GM18520 (cell line): ENCODE data around the gene FGD6.
A peak's percentile ranks its signal among the peaks of the same experiment; 100 is the strongest.
"Not testable (repeated sequence)": the region's sequence is repeated elsewhere in the genome, so short reads cannot be mapped to it uniquely, and the experiment has no call there.

Source experiments
- ATAC-seq: cut with Tn5 transposase; IDR thresholded peaks from one replicate; pipeline ENCODE4 v1.9.1; 2021; ENCODE audit not compliant: unreplicated experiment

Gene FGD6

DNA sequence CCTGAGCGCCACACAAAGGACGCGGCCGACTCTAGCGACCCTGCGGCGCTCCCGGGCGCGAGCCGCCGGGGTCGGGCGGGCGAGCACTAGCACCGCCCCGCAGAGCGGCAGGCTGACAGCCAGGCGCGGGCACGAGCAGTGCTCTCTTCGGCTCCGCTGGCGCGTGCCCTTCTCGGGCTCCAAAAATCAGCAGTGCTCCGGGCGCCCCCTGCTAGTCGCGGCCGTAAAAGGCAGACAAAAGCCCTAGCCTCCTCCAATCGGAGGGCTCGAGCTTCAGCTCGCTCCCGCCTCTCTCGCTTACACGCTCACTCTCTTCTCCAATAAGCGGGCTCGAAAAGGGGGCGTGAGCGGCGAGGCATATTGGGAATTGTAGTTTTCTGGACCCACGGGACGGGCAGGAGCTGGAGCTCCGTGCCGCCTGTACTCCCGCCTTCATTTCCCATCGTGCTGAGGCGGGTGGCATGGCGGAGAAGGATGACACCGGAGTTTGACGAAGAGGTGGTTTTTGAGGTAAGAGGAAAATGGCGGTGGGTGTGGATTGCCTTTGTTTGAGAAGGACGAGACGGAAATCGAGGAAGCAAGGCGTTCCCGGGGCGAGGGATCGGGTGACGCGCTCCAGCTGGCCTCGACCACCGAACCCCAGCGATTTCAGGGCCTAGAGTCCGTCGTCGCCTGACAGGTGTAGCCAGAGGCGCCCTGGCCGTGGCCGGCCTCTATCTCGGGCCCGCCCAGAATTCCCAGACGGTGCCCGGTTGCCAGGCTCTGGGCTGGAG is at the start of gene FGD6, which contains the start of gene VEZT:
Gene FGD6, minus strand, starts transcription at position 91 of the 773 bp plus-strand sequence. CDS start 227 bp downstream, outside the sequence.
Gene VEZT, plus strand, starts transcription at position 431 of the 773 bp plus-strand sequence. Its CDS starts 44 bp downstream, at position 475.
- peak; percentile 97 for ATAC-seq

DNA sequence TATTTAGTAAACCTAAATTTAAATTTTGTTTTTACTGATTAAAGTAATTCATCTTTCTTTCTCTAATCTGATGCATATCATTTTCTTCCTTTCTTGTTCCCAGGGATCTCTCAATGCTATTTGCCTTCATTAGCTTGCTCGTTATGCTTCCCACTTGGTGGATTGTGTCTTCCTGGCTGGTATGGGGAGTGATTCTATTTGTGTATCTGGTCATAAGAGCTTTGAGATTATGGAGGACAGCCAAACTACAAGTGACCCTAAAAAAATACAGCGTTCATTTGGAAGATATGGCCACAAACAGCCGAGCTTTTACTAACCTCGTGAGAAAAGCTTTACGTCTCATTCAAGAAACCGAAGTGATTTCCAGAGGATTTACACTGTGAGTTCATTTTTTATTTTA is 49.0 kb upstream of the FGD6 start:
- ATAC-seq = no peak

DNA sequence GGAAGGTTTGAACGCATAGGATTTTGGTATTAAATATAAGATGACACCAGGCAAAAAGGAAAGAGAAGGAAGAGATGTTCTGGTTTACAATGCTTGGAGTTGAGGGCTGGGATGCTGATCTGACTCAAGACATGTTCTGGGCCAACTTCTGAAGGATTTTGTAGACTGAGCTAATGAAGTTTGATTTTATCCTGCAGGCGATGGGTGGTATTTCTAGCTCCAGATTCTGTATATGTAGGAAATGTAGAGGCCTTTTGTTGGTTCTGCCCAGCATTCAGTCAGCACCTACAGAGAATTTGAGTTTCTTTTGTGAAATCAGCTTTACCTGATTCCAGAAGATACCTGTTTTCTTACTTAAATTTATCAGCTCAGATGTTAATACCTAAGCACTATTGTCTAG is 48.5 kb upstream of the FGD6 start:
- no peak for ATAC-seq

DNA sequence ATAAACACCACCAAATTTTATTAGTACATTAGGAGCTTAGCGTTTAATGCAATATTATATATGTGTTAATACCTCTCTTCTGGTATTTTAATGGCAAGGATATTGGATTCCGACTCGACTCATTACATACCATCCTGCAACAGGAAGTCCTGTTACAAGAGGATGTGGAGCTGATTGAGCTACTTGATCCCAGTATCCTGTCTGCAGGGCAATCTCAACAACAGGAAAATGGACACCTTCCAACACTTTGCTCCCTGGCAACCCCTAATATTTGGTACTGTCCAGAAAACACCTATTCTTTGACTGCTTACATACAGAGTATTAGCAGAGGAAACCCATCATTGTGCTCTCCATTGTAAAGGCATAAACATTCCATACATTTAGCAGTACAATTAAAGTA is 45.5 kb upstream of the FGD6 start:
- no peak for ATAC-seq

DNA sequence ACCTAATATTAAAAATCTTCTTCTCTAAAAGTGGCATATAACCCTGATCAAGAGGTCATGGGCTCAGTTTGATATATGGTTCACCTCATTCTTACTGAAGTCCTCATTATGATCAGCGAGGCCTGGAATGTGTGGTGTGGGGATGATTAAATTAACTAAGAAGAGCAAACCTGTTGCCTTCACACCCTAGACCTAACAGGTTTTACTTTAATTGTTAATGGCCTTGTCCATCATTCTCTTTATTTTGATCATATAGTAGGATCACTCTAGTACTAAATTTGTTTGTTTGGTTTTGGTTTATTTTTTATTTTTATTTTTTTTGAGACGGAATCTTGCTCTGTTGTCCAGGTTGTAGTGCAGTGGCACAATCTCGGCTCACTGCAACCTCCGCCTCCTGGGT is 43.8 kb upstream of the FGD6 start:
- no peak for ATAC-seq

DNA sequence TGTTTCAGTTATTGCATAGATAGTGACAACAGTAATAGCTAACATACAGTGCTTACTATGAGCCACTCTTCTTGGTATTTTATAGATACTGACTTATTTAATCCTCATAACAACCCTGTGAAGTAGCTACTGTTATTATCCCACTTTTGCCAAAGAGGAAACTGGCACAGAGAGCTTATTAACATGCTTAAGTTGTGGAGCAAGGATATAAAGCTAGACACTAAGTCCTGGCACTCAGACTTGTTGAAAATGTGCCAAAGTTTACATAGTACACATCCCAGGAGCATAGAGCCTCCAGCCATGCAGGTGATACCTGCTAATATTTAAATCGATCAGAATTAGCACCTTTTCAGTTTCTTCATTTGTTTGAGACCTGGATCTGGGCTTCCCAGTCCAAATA is 42.1 kb upstream of the FGD6 start:
- no peak for ATAC-seq

DNA sequence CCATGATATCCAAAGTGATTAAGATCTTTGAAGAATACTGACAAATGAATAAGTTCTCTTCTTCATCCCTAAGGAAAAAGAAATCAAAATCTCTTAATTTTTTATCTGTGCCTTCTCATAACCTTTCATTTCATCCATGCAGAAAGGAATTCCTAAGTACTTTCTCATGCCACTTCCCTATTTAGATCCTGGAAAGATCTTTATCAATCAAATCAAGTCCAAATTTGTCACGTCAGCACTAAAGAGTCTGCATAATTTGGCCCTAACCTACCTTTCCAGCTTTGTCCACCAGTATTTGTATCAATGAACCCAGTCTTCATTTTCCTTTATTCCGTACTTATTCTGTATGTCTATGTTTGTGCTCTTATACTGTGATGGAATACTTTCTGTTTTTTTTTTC is 41.5 kb upstream of the FGD6 start:
- no peak for ATAC-seq

DNA sequence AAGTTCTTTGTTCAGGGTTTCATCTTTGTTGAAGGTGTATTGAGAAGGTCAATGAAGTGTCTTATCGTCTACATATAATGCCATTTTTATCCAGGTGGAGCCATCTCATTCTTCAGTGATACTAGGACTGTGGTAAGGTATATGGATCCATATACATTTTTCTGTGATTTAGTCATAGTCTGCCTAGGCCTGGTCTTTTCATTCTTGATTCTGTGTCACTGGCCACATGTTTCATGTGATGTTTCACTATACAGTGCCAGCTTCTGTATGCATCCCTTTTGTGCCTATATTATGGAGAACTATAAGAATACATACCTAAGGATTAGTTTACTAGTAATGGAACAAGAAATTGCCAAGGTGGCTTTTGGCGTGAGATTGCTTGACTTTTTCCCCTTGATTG is 40.9 kb upstream of the FGD6 start:
- no peak for ATAC-seq

DNA sequence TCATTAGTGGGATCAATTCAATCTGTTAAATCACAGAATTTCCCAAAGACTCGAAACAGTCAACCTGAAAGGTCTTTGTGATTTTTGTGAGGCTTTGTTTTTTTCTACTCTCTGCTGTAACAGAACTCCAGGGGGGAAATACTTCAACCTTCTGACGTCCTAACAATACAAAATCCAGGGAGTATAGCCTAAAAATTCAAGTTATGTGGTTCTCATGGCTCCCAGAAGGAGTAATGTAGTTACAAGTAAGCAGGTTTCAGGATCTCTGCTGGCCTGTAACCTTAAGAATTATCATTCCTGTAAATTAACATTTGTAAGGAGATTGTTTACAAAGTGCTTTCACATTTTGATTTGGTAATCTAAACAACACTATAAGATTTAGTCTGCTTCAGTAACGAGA is 40.3 kb upstream of the FGD6 start:
- ATAC-seq = no peak

DNA sequence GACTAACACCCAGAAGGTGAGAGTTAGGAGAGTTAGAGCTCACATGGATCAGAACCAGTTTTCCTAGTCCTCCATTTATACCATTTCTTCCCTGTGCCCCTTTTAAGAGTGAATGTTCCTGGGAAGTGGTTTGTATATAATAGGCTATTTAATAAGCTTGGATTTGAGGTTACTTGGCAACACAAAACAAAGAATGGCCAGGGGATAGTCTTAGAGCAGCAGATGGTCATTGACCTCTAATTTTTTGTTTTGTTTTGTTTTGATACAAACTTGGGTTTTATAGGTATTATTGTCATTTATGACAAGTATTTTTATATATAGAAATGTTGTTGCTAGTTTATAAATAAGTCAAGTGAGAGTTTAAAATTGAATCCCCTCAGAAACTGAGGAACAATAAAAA is 36.1 kb upstream of the FGD6 start:
- ATAC-seq = no peak

DNA sequence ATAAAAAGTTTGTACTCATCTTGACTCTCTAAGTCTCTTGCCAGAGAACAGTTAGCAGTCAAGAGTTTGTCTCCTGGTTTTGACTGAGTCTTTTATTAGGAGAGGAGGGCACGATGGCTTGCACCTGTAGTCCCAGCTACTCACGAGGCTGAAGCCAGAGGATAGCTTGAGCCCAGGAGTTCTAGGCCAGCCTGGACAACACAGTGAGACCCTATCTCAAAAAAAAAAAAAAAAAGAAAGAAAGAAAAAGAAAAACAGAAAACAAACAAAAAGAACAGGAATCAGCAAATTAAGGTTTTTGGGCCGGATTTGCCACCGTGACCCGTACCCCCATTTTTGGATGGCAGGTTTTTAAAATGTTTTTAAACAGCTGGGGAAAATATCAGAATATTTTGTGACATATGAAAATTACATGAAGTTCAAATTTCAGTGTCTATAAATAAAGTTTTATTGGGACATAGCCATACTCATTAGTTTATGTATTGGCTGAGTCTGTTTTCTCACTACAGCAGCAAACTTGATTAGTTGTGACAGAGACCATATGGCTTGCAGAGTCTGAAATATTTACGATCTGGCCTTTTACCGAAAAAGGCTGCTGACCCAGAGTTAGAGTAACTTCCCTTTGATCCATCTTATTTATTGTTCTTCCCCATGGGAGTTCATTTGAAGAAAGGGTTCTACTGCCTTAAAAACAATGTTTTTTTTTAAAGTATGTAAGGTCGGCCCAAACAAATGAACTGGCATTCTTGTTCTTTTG is 31.5 kb upstream of the FGD6 start:
- ATAC-seq = no peak

DNA sequence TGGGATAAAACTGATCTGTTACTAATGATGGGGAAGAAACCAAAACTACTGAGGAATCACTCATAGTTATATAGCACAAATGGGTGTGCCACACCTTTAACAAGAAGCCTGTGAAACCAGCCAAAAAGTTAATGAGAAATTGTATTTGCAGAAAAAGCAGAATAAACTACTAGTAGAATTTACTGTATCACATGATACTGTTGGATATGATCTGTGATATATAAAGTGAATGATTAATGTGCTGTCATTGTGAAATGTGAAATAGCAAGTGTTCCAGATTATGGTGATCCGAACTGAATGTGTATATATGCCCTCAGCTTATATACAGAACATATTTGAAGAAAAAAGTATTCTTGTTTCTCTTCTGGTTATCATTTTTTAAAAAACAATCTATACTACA is 30.8 kb upstream of the FGD6 start:
- ATAC-seq = no peak

DNA sequence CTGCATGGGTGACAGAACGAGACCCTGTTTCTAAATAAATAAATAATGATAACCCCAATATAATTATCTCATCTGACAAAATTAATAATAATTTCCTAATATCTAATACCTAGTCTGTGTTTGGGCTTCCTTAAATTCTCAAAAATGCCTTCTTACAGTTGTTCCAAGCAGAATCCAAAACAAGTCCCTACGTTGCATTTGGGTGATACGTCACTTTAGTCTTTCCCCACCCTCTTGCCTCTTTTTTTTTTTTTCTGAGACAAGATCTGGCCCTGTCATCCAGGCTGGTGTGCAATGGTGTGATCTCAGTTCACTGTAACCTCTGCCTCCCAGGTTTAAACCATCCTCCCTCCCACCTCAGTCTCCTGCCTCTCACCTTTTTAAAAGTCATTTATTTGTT is 27.1 kb upstream of the FGD6 start:
- no peak for ATAC-seq

DNA sequence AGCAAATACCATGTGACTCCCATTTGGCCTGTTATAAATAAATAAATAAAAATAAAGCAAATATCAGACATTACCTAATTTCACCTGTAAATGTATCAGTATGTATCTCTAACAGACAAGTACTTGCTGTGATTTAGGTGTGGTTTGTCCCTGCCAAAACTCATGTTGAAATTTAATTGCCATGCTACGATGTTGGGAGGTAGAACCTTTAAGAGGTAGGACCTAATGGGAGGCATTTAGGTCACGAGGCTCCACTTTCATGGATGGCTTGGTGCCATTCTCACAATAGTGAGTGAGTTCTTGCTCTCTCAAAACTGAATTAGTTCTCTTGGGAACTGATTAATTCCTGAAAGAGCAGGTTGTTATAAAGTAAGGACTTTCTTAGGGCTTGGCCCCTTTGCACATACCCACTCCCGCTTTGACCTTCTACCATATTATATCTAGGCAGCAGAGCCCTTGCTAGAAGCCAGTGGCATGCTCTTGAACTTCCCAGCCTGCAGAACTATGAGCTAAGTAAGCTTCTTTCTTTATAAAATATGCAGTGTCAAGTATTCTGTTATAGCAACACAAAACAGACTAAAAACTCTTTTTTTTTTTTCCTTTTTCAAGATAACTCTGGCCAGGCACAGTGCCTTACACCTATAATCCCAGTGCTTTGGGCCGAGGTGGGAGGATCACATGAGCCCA is 26.4 kb upstream of the FGD6 start:
- ATAC-seq = no peak

DNA sequence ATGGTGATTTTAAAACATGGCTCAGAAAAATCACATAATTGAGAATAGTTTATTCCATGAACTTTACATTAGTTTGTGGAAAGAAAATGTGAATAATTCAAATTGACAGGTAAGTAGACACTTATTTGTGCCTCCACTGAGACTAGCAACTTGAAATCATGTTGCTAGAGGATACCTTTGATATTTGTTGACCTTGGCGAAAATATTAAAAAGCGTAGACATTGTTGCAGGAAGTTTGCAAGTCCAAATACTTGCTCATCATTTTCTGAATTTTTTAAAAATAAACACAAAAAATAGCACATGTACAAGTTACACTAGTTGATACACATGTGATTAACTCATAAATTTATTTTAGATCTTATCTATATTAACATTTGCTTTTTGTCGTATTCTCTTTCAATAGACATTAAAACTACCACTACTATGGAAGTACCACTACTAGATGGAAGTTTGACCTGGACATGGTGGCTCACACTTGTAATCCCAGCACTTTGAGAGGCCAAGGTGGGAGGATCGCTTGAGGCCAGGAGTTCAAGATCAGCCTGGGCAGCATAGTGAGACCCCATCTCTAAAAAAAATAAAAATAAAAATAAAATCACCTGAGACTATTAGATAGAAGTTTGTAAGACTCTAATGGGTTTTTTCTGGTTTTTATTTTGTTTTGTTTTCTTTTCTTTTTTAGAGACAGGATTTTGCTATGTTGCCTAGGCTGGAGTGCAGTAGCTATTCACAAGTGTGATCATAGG is 24.7 kb upstream of the FGD6 start:
- no peak for ATAC-seq

DNA sequence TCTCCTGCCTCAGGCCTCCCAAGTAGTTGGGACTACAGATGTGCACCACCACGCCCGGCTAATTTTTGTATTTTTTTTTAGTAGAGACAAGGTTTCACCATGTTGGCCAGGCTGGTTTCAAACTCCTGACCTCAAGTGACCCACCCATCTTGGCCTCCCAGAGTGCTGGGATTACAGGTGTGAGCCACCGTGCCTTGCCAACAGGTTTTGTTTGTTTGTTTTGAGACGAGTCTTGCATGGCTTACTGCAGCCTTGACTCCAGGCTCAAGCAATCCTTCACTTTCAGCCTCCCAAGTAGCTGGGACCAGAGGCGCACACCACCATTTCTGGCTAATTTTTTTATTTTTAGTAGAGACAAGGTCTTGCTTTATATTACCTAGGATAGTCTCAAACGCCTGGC is 23.9 kb upstream of the FGD6 start:
- not testable (repeated sequence) for ATAC-seq

DNA sequence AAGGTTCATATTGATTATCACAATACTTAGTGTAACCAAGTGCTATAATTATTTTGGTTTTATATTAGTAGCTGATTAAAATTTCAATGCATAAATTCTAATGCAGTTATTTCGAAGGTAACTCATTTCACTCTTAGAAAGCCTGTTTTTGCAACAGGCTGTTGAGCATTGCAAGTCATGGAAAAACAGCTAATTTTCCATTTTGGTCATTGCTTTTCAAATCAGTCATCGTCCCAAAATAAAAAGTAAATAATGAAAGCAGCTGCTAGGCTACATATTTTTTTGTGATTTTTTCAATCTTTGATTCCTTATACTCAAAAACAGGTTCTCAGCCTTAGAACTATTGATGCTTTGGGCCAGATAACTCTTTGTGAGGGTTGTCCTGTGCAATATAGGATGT is 23.3 kb upstream of the FGD6 start:
- ATAC-seq = no peak

DNA sequence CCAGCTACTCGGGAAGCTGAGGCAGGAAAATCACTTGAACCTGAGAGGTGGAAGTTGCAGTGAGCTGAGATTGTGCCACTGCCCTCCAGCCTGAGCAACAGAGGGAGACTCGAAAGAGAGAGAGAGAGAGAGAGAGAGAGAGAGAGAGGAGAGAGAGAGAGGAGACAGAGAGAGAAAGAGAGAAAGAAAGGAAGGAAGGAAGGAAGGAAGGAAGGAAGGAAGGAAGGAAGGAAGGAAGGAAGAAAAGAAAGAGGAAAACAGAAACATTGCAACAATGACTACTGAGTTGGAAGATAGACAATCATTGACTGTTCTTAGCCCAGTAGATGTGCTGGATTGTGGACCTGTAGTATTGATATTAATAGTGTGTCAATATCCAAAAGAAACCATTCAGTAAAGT is 22.6 kb upstream of the FGD6 start:
- ATAC-seq = not testable (repeated sequence)

DNA sequence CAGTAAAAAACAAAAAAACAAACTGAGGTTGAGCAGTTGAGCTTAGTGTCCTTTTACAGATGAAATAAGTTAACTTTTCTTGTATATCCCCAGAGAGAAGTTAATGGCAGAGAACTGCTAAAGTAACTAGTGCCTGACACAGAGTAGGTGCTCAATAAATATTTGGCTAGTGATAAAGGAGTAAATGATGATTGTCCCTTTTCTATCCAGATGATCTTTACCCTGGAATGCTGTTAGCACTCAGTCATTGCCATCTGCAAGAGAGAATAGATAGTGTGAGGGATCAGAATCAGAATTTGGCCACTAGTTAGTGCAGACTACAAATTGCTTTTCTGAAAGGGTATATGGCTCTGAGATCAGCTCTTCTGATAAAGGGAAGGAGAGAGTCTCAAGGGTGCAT is 21.9 kb upstream of the FGD6 start:
- ATAC-seq = no peak

DNA sequence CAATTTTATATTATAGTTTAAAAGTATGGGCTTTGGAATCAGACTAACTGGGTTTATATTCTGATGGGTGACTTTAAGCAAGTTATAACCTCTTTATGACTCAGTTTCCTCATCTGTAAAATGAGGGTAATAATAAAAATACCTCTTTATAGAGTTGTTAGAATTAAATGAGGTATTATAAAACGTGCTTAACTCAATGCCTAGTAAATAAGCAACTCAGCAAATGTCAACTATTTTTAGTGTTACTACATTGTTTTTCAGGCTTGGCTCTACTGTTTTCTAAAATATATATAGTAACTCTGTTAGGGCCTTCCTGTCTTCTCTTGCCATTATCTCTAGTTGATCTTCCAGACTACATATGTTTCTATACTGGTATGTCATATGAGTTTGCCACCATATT is 20.9 kb upstream of the FGD6 start:
- no peak for ATAC-seq

DNA sequence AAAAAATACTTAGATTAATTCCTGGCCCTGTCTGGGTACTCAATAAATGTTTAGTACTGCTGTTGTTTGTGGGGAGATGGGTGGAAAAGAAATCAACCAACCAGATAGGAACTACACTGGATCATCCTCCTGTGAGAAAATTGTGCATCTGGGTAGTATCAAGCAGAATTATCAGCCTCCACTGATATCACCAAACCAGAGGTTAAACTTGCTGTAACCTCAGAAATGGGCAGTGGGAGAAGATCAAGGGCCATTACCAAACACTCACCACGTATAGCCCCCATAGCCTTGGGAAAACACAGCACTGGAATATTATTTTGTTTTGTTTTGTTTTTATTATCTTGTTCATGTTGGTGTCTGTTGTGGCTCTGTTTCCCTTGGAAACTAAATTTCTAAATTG is 20.0 kb upstream of the FGD6 start:
- no peak for ATAC-seq
